Stimulated activated CD8-positive, alpha-beta memory T cell treated with anti-CD3 and anti-CD28 coated beads, Interleukin-7, amount 100 ng/mL, for 4 hours (primary cell): ENCODE data around the gene SHANK3.
A peak's percentile ranks its signal among the peaks of the same experiment; 100 is the strongest.

Experiments used
- DNase-seq, 2 donors: peaks; one replicate each; pipeline ENCODE4 v3.0.0-alpha.2; 2020; ENCODE audit warnings: low read depth in 2 of 2

SHANK3 gene

GRCh38 chr22:50678218-50678650 is 5.6 kb downstream of the SHANK3 start:
- DNase-seq: no peak

GRCh38 chr22:50678651-50679521 is 6.3 kb downstream of the SHANK3 start:
- no peak for DNase-seq

GRCh38 chr22:50683086-50683993 is 10.7 kb downstream of the SHANK3 start:
- DNase-seq: no peak

- DNase-seq: no peak
These were observed 11.4 kb downstream of the SHANK3 start for GRCh38 chr22:50683994-50684371.

GRCh38 chr22:50684501-50684900 is 11.9 kb downstream of the SHANK3 start:
- DNase-seq: no peak

GRCh38 chr22:50684986-50685385 is 12.4 kb downstream of the SHANK3 start:
- DNase-seq: no peak

- DNase-seq: no peak
These were observed 14.2 kb downstream of the SHANK3 start for GRCh38 chr22:50686794-50687193.

GRCh38 chr22:50687829-50688228 is 15.2 kb downstream of the SHANK3 start:
- DNase-seq: no peak

GRCh38 chr22:50688448-50688847 is 15.8 kb downstream of the SHANK3 start:
- DNase-seq: no peak

GRCh38 chr22:50691521-50691920 is 18.9 kb downstream of the SHANK3 start:
- peak in 1 of 2 donors; percentile 12 for DNase-seq

GRCh38 chr22:50693462-50693861 is 20.8 kb downstream of the SHANK3 start:
- DNase-seq: no peak

- no peak for DNase-seq
These were observed 21.5 kb downstream of the SHANK3 start for GRCh38 chr22:50694099-50694605.

GRCh38 chr22:50694766-50695420 is 22.3 kb downstream of the SHANK3 start:
- no peak for DNase-seq

- no peak for DNase-seq
These were observed 23.0 kb downstream of the SHANK3 start for GRCh38 chr22:50695421-50696250.

- DNase-seq: no peak
These were observed 23.7 kb downstream of the SHANK3 start for GRCh38 chr22:50696251-50696798.

GRCh38 chr22:50696799-50697561 is 24.4 kb downstream of the SHANK3 start:
- DNase-seq: no peak

- no peak for DNase-seq
These were observed 25.3 kb downstream of the SHANK3 start for GRCh38 chr22:50697667-50698506.

- no peak for DNase-seq
These were observed 25.9 kb downstream of the SHANK3 start for GRCh38 chr22:50698546-50698945.
